NB4 (cell line): ENCODE data around the gene NAA40.

Experiments
- DNase-seq: peaks from one replicate; pipeline ENCODE4 v3.0.0; 2010; ENCODE audit warnings: low read depth
- H3K4me3 ChIP-seq: one replicate; pipeline ENCODE4 v1.5.1; 2011; ENCODE audit warnings: mild to moderate bottlenecking, low read depth, low read length, moderate library complexity
- MYC ChIP-seq: IDR thresholded peaks from 2 replicates; pipeline ENCODE4 v1.6.1; 2011; ENCODE audit warnings: low read depth, low read length
- POLR2A ChIP-seq: IDR thresholded peaks from 2 replicates; pipeline ENCODE4 v1.6.1; 2011; ENCODE audit warnings: mild to moderate bottlenecking; ENCODE audit not compliant: insufficient read length; ENCODE audit errors: extremely low read depth
- TF ChIP-seq, protein P1 (sequence below): IDR thresholded peaks from one replicate; pipeline ENCODE4 v1.5.1; 2012; ENCODE audit warnings: low read depth, low read length
- TF ChIP-seq, protein P2 (sequence below): IDR thresholded peaks from 2 replicates; pipeline ENCODE4 v1.6.1; 2011; ENCODE audit warnings: low read depth, low read length

The NAA40 gene

DNA sequence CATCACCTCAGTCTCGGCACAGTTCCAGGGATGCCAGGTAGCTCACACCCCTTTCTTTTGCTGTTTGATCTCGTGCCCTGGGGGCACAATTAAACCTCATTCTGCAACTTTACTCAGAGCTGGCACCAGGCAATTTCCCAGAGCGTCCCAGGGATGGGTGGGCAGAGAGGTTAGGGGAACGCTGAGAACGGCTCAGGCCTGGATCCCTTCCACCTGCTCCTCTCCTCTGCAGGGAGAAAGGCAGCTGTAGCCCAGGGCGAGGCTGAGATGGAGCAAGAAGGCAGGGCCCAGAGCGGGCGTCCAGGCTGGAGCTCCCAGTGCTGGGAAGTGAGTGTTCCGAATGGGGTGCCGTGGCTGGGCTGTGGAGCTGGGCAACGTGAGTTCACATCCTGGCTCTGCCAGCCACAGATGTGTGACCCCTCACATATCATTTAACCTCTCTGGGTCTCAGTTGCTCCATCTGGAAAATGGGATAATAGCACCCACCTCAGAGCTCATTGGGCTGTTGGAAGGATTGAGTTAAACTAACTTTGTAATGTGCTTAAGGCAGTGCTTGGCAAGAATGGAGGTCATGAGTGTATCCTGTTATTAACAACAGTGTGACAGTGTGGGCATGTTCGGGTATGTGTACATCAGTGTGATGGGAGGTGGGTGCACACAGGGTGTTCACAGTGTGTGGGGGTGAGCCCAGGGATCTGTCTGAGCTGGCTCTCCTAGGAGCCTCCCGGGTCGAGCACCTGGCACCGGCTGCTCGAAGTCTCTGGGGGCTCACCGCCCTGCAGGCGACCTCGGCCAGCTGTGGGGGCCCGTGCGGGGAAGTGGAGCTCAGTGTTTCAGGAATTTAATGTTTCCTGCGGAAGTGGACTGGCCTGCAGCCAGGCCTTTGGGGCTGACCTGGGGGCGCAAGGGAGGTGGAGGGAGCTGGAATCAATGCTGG lies 63.0 kb downstream of the NAA40 start:
- H3K4me3 ChIP-seq = no peak overlapping the region
- TF ChIP-seq, protein P1, sequence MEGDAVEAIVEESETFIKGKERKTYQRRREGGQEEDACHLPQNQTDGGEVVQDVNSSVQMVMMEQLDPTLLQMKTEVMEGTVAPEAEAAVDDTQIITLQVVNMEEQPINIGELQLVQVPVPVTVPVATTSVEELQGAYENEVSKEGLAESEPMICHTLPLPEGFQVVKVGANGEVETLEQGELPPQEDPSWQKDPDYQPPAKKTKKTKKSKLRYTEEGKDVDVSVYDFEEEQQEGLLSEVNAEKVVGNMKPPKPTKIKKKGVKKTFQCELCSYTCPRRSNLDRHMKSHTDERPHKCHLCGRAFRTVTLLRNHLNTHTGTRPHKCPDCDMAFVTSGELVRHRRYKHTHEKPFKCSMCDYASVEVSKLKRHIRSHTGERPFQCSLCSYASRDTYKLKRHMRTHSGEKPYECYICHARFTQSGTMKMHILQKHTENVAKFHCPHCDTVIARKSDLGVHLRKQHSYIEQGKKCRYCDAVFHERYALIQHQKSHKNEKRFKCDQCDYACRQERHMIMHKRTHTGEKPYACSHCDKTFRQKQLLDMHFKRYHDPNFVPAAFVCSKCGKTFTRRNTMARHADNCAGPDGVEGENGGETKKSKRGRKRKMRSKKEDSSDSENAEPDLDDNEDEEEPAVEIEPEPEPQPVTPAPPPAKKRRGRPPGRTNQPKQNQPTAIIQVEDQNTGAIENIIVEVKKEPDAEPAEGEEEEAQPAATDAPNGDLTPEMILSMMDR = no peak
- no peak for TF ChIP-seq MYC
- TF ChIP-seq POLR2A = no peak
- TF ChIP-seq, protein P2, sequence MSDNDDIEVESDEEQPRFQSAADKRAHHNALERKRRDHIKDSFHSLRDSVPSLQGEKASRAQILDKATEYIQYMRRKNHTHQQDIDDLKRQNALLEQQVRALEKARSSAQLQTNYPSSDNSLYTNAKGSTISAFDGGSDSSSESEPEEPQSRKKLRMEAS = no peak
- no peak for DNase-seq

DNA sequence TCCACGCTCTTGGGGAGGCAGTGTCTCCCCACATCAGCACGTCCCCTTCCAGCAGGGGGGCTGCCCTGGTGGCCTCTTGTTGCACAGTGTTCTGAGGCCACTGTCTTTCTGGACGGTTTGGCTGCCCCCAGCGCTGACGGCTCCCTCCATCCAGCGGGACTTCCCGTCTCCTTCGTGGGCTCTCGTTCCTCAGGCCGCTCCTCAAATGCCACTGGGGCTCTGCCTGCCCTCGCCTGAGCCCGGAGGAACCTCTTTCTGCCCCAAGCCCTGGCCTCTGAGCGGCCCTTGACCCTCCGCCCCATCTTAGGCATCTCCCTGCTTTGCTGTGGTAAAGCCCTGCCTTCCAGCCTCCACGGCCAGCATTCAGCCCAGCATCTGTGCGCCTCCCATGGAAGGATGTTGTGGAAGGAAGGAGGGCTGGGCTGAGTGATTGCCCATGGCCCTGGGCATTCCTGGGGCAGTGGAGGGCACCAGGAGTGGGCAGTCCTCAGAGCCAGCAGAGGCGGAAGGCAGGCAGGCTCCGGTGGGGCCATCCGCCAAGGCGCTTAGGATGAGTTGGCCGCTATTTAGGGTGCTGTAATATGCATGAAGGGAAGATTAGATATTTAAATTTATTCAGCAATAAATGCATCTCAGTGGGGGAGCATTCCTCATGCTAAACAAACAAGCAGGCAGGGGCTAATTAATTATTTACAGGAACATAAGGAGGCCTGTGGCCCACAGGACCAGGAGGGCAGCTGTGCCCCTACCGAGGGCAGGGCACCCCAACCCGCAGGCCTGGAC lies 65.2 kb downstream of the NAA40 start:
- no peak for DNase-seq
- H3K4me3 ChIP-seq = no peak overlapping the region
- TF ChIP-seq, protein P2 = no peak
- TF ChIP-seq POLR2A (no peak), MYC (no peak)
- TF ChIP-seq, protein P1 = no peak

DNA sequence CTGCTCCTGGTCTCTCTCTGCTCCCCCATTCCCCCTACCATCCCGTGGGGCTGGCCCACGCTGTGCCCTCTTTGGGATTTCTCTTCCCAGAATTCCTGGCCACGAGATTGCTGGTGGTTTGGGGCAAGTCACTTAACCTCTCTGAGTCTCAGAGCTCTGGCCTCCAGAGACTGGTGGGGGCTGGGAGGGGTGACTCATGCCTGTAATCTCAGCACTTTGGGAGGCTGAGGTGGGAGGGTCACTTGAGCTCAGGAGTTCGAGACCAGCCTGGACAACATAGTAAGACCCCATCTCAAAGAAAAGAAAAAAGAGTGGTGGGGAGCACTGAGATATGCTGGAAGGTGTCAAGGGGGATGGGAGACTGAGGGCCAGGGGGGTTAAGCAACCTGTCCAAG lies 65.8 kb downstream of the NAA40 start:
- TF ChIP-seq, protein P1 = no peak
- TF ChIP-seq MYC = no peak
- no peak overlapping the region for H3K4me3 ChIP-seq
- no peak for DNase-seq

DNA sequence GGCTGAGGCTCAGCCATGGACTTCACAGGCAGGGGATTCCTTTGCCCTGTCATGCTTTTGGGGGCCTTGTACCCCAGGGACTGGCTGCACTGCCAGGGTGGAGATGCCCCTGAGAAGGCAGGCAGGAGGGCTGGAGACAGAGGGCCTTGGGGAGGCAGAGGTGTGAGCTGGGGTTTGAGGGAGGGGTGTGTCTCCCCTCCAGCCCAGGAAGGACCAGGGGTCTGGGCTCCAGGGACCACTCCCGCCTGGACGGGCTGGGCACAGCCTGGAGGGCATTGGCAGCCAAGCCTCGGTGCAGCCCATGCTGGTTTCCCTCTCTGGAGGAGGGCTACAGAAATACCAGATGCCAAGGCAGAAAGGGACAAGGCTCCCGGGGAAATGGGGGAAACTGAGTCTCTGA lies 66.9 kb downstream of the NAA40 start:
- DNase-seq = no peak
- no peak overlapping the region for H3K4me3 ChIP-seq

DNA sequence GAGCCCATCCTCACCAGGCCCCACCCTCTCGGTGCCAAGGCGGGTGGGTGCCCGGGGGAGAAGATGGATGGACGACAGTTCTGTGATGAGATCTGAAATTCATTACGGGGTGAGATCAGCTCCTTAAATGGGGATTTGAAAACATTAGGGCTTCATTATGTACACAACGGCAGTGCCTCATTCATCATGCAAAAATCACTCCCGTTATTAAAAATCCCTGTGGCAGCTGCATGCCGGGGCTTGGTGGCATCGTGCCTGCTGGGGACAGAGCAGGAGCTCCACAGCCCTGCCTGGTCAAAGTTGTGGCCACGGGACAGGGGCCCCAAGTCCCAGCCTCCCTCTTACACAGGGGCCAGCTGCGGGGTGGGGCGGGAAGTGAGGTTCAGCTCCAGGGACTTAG lies 67.6 kb downstream of the NAA40 start:
- no peak overlapping the region for H3K4me3 ChIP-seq
- no peak for DNase-seq
- TF ChIP-seq, protein P1 = no peak
- TF ChIP-seq POLR2A (no peak), MYC (no peak)
- TF ChIP-seq, protein P2 = no peak

More for the DNA sequence above, 66.9 kb downstream of the NAA40 start:
- TF ChIP-seq MYC (no peak), POLR2A (no peak)
- TF ChIP-seq, protein P2 = no peak
- TF ChIP-seq, protein P1 = no peak
